ENCODE measurements around the gene HOXC4.

Gene HOXC4

GRCh38 chr12:54010053-54010971, 43.3 kb upstream of the HOXC4 start (continued):
- TF ChIP-seq ZBTB8A (tag by site-specific recombination; IDR thresholded peaks at IDR 0.05) (peak; percentile 70), BCL11B (tag by site-specific recombination; IDR thresholded peaks at IDR 0.05; ENCODE audit: low read depth) (0 out of 2 replicates have a peak, but pooled peaks have one; percentile 15), ZXDB (tag by site-specific recombination; IDR thresholded peaks at IDR 0.05) (peak; percentile 73), MYNN (tag by site-specific recombination; IDR thresholded peaks at IDR 0.05; ENCODE audit: borderline replicate concordance) (no peak), ZBTB21 (tag by site-specific recombination; IDR thresholded peaks at IDR 0.05) (no peak), ZNF10 (tag by site-specific recombination; IDR thresholded peaks at IDR 0.05) (no peak), ZNF610 (tag by site-specific recombination; IDR thresholded peaks at IDR 0.05; ENCODE audit: borderline replicate concordance) (no peak), ZNF398 (tag by site-specific recombination; IDR thresholded peaks at IDR 0.05) (peak; percentile 25; the same call in 1 of the 2 replicates), GLI2 (tag by site-specific recombination; IDR thresholded peaks at IDR 0.05; ENCODE audit: borderline replicate concordance, low read depth) (no peak), ZNF645 (tag by site-specific recombination; IDR thresholded peaks at IDR 0.05) (no peak), ZNF223 (tag by site-specific recombination; IDR thresholded peaks at IDR 0.05) (no peak), ZNF777 (tag by site-specific recombination; IDR thresholded peaks at IDR 0.05; ENCODE audit: borderline replicate concordance) (no peak), MZF1 (tag by site-specific recombination; IDR thresholded peaks at IDR 0.05; ENCODE audit: borderline replicate concordance) (no peak)

GRCh38 chr12:54010972-54011664, 42.5 kb upstream of the HOXC4 start:
- CTCF ChIA-PET, result no interaction called here
- no peaks in the 10 kb centered on the region for H3K9me3 ChIP-seq (ENCODE audit: control insufficient read depth, insufficient read depth, low read depth, low read length)
- H3K27ac ChIP-seq (ENCODE audit: extremely low read depth, low read depth, low read length), result peak overlapping the region; percentile 93
- no peaks in the 10 kb centered on the region for H3K36me3 ChIP-seq (ENCODE audit: control insufficient read depth in 2 of 2, insufficient read depth in 1 of 2, low read length in 2 of 2)
- POLR2A ChIA-PET, result interaction anchor here (0.6 kb wide), 1 partner anchor 178 kb away, joined by 6 read pairs; the partner anchor contains the start of gene SMUG1
- peaks cover 48% of the 10 kb centered on the region for H3K4me1 ChIP-seq (ENCODE audit: control insufficient read depth, insufficient read depth, low read length)
- no peak overlapping the region for H3K4me3 ChIP-seq (ENCODE audit: low read depth, low read length)
- TF ChIP-seq ZXDB (tag by site-specific recombination; IDR thresholded peaks at IDR 0.05) (peak; percentile 25), ZNF404 (tag by site-specific recombination; IDR thresholded peaks at IDR 0.05) (peak; percentile 39; the same call in 1 of the 2 replicates), ZFHX2 (tag by site-specific recombination; conservative IDR thresholded peaks at IDR 0.05) (no peak), ZNF148 (tag by site-specific recombination; IDR thresholded peaks at IDR 0.05; ENCODE audit: borderline replicate concordance) (no peak), ZNF423 (tag by site-specific recombination; IDR thresholded peaks at IDR 0.05) (0 out of 2 replicates have a peak, but pooled peaks have one; percentile 11), TCF7L2 (IDR thresholded peaks at IDR 0.05; ENCODE audit: borderline replicate concordance, low read depth, low read length) (peak; percentile 81), ZEB2 (tag by site-specific recombination; IDR thresholded peaks at IDR 0.05) (peak; percentile 45; the same call in 1 of the 2 replicates), ZNF600 (tag by site-specific recombination; IDR thresholded peaks at IDR 0.05) (peak; percentile 35; the same call in 1 of the 2 replicates), ZNF596 (tag by site-specific recombination; IDR thresholded peaks at IDR 0.05) (peak; percentile 79), KLF1 (tag by site-specific recombination; IDR thresholded peaks at IDR 0.05) (no peak), ZNF280D (tag by site-specific recombination; IDR thresholded peaks at IDR 0.05) (no peak)

All from HEK293 (cell line).